GM12874 (cell line): ENCODE data around the gene FRMD3.

ENCODE experiments used
- CTCF ChIP-seq: IDR thresholded peaks from 2 replicates; pipeline ENCODE4 v1.5.1; 2011; ENCODE audit warnings: low read depth, mild to moderate bottlenecking, control low read depth, low read length, moderate library complexity; ENCODE audit not compliant: insufficient read depth

Gene FRMD3

GRCh38 chr9:83299094-83299493 lies 239.1 kb downstream of the FRMD3 start:
- TF ChIP-seq CTCF: no peak

GRCh38 chr9:83296123-83296522 lies 242.1 kb downstream of the FRMD3 start:
- no peak for TF ChIP-seq CTCF

GRCh38 chr9:83294816-83295215 lies 243.4 kb downstream of the FRMD3 start:
- TF ChIP-seq CTCF: no peak

- TF ChIP-seq CTCF: no peak
These were observed 247.0 kb downstream of the FRMD3 start for GRCh38 chr9:83291196-83291595.

GRCh38 chr9:83290692-83291091 lies 247.5 kb downstream of the FRMD3 start:
- TF ChIP-seq CTCF: no peak

- no peak for TF ChIP-seq CTCF
These were observed 251.2 kb downstream of the FRMD3 start for GRCh38 chr9:83287021-83287420.

GRCh38 chr9:83285445-83286225 lies 252.6 kb downstream of the FRMD3 start:
- TF ChIP-seq CTCF: no peak
